RWPE2 (cell line): ENCODE results near the gene DNAJC30.

ENCODE experiments used
- ATAC-seq: fragments of 200-7000 bp; cut with Tn5 transposase; 3 replicates; pipeline ENCODE4 v1.9.1; 2021; ENCODE audit warnings: low read depth
- DNase-seq: peaks from one replicate; pipeline ENCODE4 v3.0.0-alpha.2; 2020; ENCODE audit warnings: low spot score
- H3K27ac ChIP-seq: fragments of 450-650 bp; 2 replicates; pipeline ENCODE4 v1.5.1; 2017; ENCODE audit warnings: mild to moderate bottlenecking; ENCODE audit not compliant: poor library complexity, severe bottlenecking
- H3K27me3 ChIP-seq: fragments of 250-450 bp; sonication (Bioruptor Pico); 2 replicates; pipeline ENCODE4 v1.5.1; 2021; ENCODE audit warnings: mild to moderate bottlenecking, moderate library complexity; ENCODE audit not compliant: insufficient read depth, poor library complexity, severe bottlenecking
- H3K36me3 ChIP-seq: fragments of 250-450 bp; sonication (Bioruptor Pico); 2 replicates; pipeline ENCODE4 v1.5.1; 2020; ENCODE audit warnings: low read depth, mild to moderate bottlenecking, moderate library complexity
- H3K4me1 ChIP-seq: fragments of 250-450 bp; sonication (Bioruptor Pico); 2 replicates; pipeline ENCODE4 v1.5.1; 2021; ENCODE audit warnings: mild to moderate bottlenecking, moderate library complexity; ENCODE audit not compliant: insufficient read depth, poor library complexity, severe bottlenecking
- H3K4me3 ChIP-seq: fragments of 250-450 bp; sonication (Bioruptor Pico); 2 replicates; pipeline ENCODE4 v1.5.1; 2021; ENCODE audit warnings: mild to moderate bottlenecking, moderate library complexity; ENCODE audit not compliant: severe bottlenecking
- H3K9me3 ChIP-seq: fragments of 250-450 bp; sonication (Bioruptor Pico); 2 replicates; pipeline ENCODE4 v1.5.1; 2021; ENCODE audit warnings: mild to moderate bottlenecking, moderate library complexity; ENCODE audit not compliant: severe bottlenecking
- CTCF ChIP-seq: fragments of 450-650 bp; IDR thresholded peaks from one replicate; pipeline ENCODE4 v1.5.1; 2017; ENCODE audit warnings: mild to moderate bottlenecking, moderate library complexity; ENCODE audit not compliant: poor library complexity, severe bottlenecking

The DNAJC30 gene

GRCh38 chr7:73635428-73636200 is 47.6 kb downstream of the DNAJC30 start:
- ATAC-seq (no peak), DNase-seq (no peak)
- Histone ChIP-seq H3K27me3 (no peaks in the 10 kb centered on the region), H3K9me3 (no peaks in the 10 kb centered on the region), H3K4me1 (peaks cover 10% of the 10 kb centered on the region), H3K4me3 (no peak overlapping the region), H3K27ac (no peak overlapping the region), H3K36me3 (no peaks in the 10 kb centered on the region)
- no peak for TF ChIP-seq CTCF

- no peaks in the 10 kb centered on the region for H3K27me3 ChIP-seq
- TF ChIP-seq CTCF: no peak
Measured at GRCh38 chr7:73633844-73634243, 49.4 kb downstream of the DNAJC30 start.

GRCh38 chr7:73633323-73633722 is 49.9 kb downstream of the DNAJC30 start:
- TF ChIP-seq CTCF: no peak
- ATAC-seq: no peak
- Histone ChIP-seq H3K36me3 (no peaks in the 10 kb centered on the region), H3K27ac (no peak overlapping the region), H3K4me3 (no peak overlapping the region), H3K4me1 (peaks cover 10% of the 10 kb centered on the region), H3K27me3 (no peaks in the 10 kb centered on the region), H3K9me3 (no peaks in the 10 kb centered on the region)
- DNase-seq: no peak

More at GRCh38 chr7:73633844-73634243, 49.4 kb downstream of the DNAJC30 start:
- peaks cover 10% of the 10 kb centered on the region for H3K4me1 ChIP-seq
- H3K27ac ChIP-seq: no peak overlapping the region
- H3K36me3 ChIP-seq: no peaks in the 10 kb centered on the region
- ATAC-seq (no peak), DNase-seq (no peak)
- no peaks in the 10 kb centered on the region for H3K9me3 ChIP-seq
- H3K4me3 ChIP-seq: no peak overlapping the region

- Histone ChIP-seq H3K9me3 (no peaks in the 10 kb centered on the region), H3K4me1 (peaks cover 8% of the 10 kb centered on the region)
- DNase-seq: no peak
Measured at GRCh38 chr7:73631558-73631957, 51.7 kb downstream of the DNAJC30 start.

More at GRCh38 chr7:73631558-73631957, 51.7 kb downstream of the DNAJC30 start:
- H3K36me3 ChIP-seq: no peaks in the 10 kb centered on the region
- no peaks in the 10 kb centered on the region for H3K27me3 ChIP-seq
- no peak overlapping the region for H3K27ac ChIP-seq
- no peak for ATAC-seq
- no peak for TF ChIP-seq CTCF
- no peak overlapping the region for H3K4me3 ChIP-seq
